Measurements from ENCODE around the gene ZNF512. TPM values are rescaled to one million over a fixed set of nuclear protein-coding genes. Genes with fewer than 3 reads are reported as not detected.

Gene ZNF512
- polyA plus RNA-seq, 2 of the 4 experiments (the other 2 are of a cell fraction) = 25.3 to 55.4 TPM

GRCh38 chr2:27596627-27597026, 13.8 kb downstream of the ZNF512 start (continued):
- TF ChIP-seq REST (IDR thresholded peaks at IDR 0.05) (no peak), RCOR1 (IDR thresholded peaks at IDR 0.05; ENCODE audit: low read depth, low read length) (no peak), FOSB (CRISPR knock-in tag; IDR thresholded peaks at IDR 0.05) (no peak), KDM1A (IDR thresholded peaks at IDR 0.05; ENCODE audit: low read depth) (no peak), HDAC2 (IDR thresholded peaks at IDR 0.05) (no peak), JUNB (IDR thresholded peaks at IDR 0.05) (no peak)

DNA sequence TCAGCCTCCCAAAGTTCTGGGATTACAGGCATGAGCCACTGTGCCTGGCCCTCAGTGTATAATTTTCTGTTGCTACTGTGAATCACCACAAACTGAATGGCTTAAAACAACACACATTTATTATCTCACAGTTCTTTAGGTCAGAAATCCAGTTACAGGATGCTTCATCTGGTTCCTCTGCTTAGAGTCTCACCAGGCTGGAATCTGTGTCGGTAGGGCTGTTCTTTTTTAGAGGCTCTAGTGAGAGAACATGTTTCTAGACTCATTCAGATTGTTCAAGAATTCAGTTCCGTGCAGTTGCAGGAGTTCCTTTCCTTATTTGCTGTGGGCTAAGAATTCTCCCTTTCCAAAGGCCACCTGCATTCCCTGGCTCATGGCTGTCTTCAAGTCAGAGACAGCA, 23.8 kb downstream of the ZNF512 start:
- ChIA-PET CTCF (no interaction called here), POLR2A (no interaction called here)
- Histone ChIP-seq H3K9me3 (no peaks in the 10 kb centered on the region), H3K4me2 (no peak overlapping the region), H3K4me1 (no peaks in the 10 kb centered on the region), H3K27ac (no peak overlapping the region), H3K4me3 (no peak overlapping the region)
- no peak for DNase-seq (ENCODE audit: low read depth in 1 of 2, low spot score in 1 of 2)
- 76% methylated on average over 2 of the region's 2 CpGs for WGBS (ENCODE audit: missing lambda C conversion rate)
- ATAC-seq = no peak
- TF ChIP-seq CBX8 (IDR thresholded peaks at IDR 0.05) (no peak), POLR2A (IDR thresholded peaks at IDR 0.05; ENCODE audit: low read length) (no peak), RNF2 (IDR thresholded peaks at IDR 0.05; ENCODE audit: borderline replicate concordance, low read depth) (no peak), CHD2 (IDR thresholded peaks at IDR 0.05; ENCODE audit: low read length, partially characterized antibody) (no peak), CTCF (IDR thresholded peaks at IDR 0.05) (no peak), FOSB (CRISPR knock-in tag; IDR thresholded peaks at IDR 0.05) (no peak), REST (IDR thresholded peaks at IDR 0.05) (no peak), JUNB (IDR thresholded peaks at IDR 0.05) (no peak), CHD4 (IDR thresholded peaks at IDR 0.05; ENCODE audit: borderline replicate concordance) (no peak), HES2 (IDR thresholded peaks at IDR 0.05) (no peak)
- TF ChIP-seq, protein P1, sequence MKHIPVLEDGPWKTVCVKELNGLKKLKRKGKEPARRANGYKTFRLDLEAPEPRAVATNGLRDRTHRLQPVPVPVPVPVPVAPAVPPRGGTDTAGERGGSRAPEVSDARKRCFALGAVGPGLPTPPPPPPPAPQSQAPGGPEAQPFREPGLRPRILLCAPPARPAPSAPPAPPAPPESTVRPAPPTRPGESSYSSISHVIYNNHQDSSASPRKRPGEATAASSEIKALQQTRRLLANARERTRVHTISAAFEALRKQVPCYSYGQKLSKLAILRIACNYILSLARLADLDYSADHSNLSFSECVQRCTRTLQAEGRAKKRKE (CRISPR knock-in tag; IDR thresholded peaks at IDR 0.05; ENCODE audit: low read depth) = no peak
- no peak for FAIRE-seq
